Inferior parietal cortex (tissue), 1 donor: ENCODE data around the gene ZNF296.
A peak's percentile ranks its signal among the peaks of the same experiment; 100 is the strongest.

ENCODE experiments used
- DNase-seq: peaks from one replicate; pipeline ENCODE4 v3.0.0-alpha.2; 2016; ENCODE audit errors: extremely low spot score

Gene ZNF296

DNA sequence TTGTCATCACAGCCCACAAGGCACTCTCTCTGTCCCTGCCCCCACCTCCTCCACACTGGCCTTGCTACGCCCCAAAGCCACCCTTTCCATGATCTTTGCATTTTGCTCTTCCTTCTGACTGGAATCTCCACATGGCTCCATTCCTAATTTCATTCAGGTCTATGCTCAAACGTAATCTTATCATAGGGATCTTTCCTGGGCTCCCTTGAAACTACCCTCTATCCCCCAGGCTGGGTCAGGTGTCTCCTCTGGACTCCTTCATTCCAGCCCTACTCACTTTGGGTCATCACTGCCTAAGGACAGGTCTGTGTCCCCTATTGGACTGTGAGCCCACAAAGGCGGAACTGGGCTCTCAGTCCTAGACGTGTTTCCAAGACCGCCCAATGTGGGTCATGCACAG lies 5.9 kb upstream of the ZNF296 start:
- DNase-seq = no peak

DNA sequence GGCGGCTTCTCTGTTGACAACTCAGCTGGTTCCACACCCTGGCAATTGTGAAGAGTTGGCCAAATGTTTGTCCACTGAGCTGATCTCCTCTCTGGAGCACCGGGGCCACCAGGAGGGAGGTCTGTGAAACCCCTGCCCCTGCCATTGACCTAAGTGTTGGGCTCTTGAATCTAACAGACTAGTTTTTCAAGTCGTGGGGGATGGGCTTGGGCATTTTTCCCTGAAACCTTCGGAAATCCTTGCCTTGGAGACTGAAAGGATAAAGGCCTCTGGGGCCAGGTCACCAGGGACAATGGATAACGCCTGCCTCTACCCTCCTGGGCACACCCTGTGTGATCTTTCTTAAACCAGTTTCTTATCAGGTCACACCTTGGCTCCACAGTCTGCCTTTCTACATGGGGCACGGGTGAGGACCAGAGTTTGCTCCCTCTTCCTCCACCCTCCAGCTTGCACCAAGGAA lies 3.7 kb upstream of the ZNF296 start:
- no peak for DNase-seq

DNA sequence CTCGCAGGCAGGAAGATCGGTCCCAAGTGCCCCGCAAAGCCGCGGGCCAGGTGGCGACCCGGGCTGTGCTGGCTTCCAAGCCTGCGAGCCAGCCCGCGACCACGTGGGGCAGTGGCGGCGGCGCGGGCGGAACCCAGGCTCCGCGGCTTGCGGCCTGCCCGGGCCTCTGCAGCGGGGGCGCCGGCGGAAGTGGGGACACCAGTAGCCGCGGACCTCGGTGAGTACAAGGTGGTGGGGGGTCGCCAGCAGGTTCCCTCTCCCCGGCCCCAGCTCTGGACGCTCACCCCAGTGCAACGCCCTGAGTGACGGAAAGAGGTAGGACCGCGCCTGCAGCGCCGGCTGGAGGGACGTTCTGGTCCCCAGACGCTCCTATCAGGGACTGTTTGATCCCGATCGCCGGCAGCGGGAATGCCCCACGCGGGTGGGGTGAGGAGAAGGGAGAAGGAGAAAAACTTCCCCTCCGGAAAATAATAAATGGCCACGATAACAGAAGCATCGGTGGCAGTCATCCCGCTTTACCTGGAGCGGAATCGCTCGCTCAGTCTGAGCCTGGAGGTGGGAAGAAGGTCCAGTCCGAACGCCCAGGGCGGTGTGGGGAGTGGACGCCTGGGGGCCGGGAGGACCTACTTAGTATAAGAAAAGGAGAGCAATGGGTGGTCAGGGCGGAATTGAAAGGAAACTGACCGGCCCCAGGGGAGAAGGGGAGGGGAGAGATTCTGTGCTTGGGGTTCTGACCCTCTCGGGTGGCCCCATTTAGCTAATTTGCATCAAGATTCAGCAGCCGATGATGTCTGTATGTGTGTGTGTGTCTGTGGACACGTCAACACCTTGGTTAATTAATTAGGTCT lies 3.0 kb upstream of the ZNF296 start, which contains the start of gene GEMIN7:
Gene GEMIN7, plus strand, starts transcription at position 198 of the 848 bp plus-strand sequence. CDS start 10,855 bp downstream, outside the sequence.
- peak; percentile 69 for DNase-seq

GRCh38 chr19:45078390-45079062 lies 2.2 kb upstream of the ZNF296 start:
- DNase-seq = no peak

DNA sequence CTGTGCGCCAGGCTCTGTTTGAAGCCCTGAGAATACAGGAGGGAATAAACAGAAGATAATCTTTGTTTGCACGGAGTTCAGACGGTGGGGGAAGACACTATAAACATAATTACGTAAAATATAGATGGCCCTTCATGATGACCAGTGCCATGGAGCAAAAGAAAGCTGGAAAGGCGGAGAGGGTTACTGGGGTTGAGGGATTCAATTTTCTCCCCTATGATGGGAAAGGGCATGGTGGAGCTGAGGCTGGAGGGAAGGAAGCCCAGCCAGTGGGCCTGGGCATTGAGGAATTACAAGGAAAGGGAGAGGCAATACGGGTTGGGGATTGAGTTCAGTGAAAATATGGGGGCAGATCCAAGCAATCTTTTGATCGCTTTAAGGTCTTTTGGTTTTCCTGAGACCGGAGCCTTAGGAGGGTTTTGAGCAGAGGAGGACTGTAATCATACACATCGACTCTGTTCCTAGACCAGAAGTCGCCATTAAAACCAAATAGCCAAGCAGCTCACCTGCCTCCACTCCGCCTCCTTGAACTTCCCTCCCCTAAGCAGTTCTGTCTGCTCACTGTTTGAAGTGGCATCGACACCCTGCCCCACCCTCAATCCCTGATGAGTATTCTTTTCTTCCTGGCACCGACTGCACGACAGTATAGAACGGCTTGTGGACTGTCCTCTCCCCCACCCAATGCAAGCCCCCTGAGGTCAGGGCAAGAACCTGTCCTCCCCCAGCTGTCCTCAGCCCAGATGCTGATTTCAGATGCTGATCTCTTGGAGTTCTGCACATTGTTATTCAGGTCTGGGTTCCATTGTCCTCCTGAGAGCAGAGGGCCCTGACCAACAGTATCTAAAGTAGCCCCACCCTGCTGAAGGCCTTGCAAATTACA lies 813 bp upstream of the ZNF296 start:
- DNase-seq = no peak

- no peak for DNase-seq
Observed at GRCh38 chr19:45075301-45076028, 813 bp downstream of the ZNF296 start.

- DNase-seq = no peak
Observed at GRCh38 chr19:45074744-45075300, 1.5 kb downstream of the ZNF296 start.

GRCh38 chr19:45071969-45072790 lies 4.1 kb downstream of the ZNF296 start:
- DNase-seq = no peak

DNA sequence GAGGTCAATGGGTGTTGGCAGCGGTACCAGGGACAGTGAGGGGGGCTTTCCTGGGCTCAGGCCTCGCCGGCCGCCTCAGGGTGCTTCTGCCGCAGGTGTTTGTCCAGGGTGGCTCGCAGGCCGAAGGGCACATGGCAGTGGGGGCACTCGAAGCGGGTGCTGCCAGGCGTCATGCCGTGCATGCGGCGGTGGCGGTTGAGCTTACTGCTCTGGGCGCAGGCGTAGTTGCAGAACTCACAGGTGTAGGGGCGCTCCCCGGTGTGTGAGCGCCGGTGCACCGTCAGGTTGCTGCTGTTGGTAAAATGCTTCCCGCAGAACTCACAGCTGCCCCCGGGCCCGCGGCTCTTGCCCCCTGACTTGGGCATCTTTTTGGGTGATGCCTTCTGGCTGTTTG lies 4.7 kb downstream of the ZNF296 start:
- DNase-seq = no peak

- no peak for DNase-seq
Observed at GRCh38 chr19:45070861-45071544, 5.3 kb downstream of the ZNF296 start.

DNA sequence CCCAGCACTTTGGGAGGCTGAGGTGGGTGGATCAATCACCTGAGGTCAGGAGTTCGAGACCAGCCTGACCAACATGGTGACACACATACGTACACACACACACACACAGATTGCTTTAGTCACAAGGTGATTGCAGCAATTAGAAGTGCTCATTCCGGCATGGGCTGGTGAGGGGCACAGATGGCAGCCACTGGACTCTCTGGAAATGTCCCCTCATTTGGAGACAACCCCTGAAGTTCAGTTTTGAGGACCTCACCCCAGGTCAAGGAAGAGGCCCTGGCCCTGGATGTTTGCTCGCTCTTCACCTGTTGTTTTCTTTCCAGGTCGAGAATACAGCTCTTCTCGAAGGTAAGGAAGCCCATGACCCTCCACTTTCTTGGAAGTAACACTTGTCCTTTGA lies 6.1 kb downstream of the ZNF296 start:
- no peak for DNase-seq

GRCh38 chr19:45069056-45069455 lies 7.2 kb downstream of the ZNF296 start:
- DNase-seq = no peak

- DNase-seq = no peak
Observed at GRCh38 chr19:45068041-45068440, 8.2 kb downstream of the ZNF296 start.

GRCh38 chr19:45066921-45067661 lies 9.2 kb downstream of the ZNF296 start:
- DNase-seq = no peak

DNA sequence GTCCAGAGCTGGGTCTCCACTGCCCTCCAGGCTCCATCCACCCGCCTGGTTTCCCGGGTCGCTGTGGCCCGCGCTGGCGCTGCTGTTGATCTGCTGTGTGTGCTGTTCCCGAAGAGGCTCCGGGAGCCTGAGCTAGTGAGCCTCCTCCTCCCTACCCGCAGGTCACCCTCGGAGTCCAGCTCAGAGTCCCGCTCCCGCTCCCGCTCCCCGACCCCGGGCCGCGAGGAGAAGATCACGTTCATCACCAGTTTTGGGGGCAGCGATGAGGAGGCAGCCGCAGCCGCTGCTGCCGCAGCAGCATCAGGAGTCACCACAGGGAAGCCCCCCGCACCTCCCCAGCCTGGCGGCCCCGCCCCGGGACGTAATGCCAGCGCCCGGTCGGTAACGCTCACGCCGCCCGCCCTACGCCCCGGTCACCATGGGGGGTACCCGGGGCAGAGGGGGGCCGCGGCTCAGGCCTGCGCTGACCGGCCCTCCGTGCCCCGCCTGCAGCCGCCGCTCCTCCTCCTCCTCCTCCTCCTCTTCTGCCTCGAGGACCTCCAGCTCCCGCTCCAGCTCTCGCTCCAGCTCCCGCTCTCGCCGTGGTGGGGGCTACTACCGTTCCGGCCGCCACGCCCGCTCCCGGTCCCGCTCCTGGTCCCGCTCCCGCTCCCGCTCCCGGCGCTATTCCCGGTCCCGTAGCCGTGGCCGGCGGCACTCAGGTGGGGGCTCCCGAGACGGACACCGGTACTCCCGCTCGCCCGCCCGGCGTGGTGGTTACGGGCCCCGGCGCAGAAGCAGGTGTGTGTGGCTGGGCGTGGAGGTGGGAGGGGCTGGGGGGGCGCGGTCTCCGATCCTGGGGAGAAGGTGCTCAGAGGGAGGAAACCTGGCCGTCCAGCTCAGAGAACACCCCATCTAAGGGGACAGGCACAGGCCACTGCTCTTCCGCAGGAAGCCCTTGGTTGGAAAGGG lies 12.2 kb downstream of the ZNF296 start:
- DNase-seq = no peak

DNA sequence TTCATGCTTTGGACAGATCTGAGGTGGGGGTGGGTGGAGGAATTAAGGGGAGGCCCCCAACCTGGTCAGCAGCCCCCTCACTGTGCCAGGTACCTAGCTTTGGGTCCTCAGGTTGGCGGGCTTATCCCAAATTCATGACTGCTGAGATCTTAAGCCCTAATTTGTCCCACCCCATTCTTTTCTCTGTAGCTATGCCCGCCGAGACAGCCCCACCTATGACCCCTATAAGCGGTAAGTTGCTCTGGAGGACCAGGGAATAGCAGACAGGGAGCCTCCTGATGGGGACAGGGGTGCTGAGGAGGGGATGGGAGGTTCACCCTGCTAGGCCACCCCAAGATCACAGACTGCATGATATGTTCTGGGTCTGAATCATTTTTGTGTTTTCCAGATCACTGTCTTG lies 14.3 kb downstream of the ZNF296 start:
- DNase-seq = no peak

GRCh38 chr19:45059258-45059965 lies 16.9 kb downstream of the ZNF296 start:
- peak; percentile 89 for DNase-seq
